Duodenal mucosa (tissue), 2 donors: ENCODE data around the gene SCG2.
A peak's percentile ranks its signal among the peaks of the same experiment; 100 is the strongest.

Source experiments
- H3K27ac ChIP-seq: one replicate; pipeline ENCODE4 v1.7.0; 2013; ENCODE audit warnings: low read depth, low read length
- H3K27me3 ChIP-seq, 2 donors: one replicate each; pipeline ENCODE4 v1.7.0; 2013; ENCODE audit warnings: low read length in 2 of 2, control low read depth in 1 of 2; ENCODE audit not compliant: insufficient read depth in 2 of 2, control insufficient read depth in 1 of 2
- H3K36me3 ChIP-seq, 2 donors: one replicate each; pipeline ENCODE4 v1.7.0; 2013; ENCODE audit warnings: low read length in 2 of 2, control low read depth in 1 of 2; ENCODE audit not compliant: insufficient read depth in 2 of 2, control insufficient read depth in 1 of 2
- H3K4me1 ChIP-seq, 2 donors: one replicate each; pipeline ENCODE4 v1.7.0; 2013; ENCODE audit warnings: low read length in 2 of 2, control low read depth in 1 of 2; ENCODE audit not compliant: insufficient read depth in 2 of 2, control insufficient read depth in 1 of 2
- H3K4me3 ChIP-seq, 2 donors: one replicate each; pipeline ENCODE4 v1.7.0; 2013; ENCODE audit warnings: low read length in 2 of 2, low read depth in 1 of 2
- H3K9ac ChIP-seq, 2 donors: one replicate each; pipeline ENCODE4 v1.7.0; 2013; ENCODE audit warnings: low read length in 2 of 2, low read depth in 1 of 2
- H3K9me3 ChIP-seq, 2 donors: one replicate each; pipeline ENCODE4 v1.7.0; 2013; ENCODE audit warnings: low read length in 2 of 2, control low read depth in 1 of 2; ENCODE audit not compliant: control insufficient read depth in 1 of 2

SCG2 gene

GRCh38 chr2:223582001-223582400 is 20.2 kb downstream of the SCG2 start:
- Histone ChIP-seq H3K4me1 (no peaks in the 10 kb centered on the region), H3K27me3 (no peaks in the 10 kb centered on the region), H3K27ac (no peak overlapping the region), H3K9ac (no peak overlapping the region), H3K4me3 (no peak overlapping the region), H3K9me3 (no peaks in the 10 kb centered on the region), H3K36me3 (no peaks in the 10 kb centered on the region)

- Histone ChIP-seq H3K9me3 (no peaks in the 10 kb centered on the region), H3K27ac (no peak overlapping the region), H3K4me1 (no peaks in the 10 kb centered on the region), H3K27me3 (no peaks in the 10 kb centered on the region), H3K36me3 (no peaks in the 10 kb centered on the region), H3K9ac (no peak overlapping the region), H3K4me3 (peak overlapping the region in 1 of 2 donors; percentile 6)
These were observed 21.2 kb downstream of the SCG2 start for GRCh38 chr2:223580951-223581350.

- H3K9ac ChIP-seq, result no peak overlapping the region
- no peaks in the 10 kb centered on the region for H3K4me1 ChIP-seq
- H3K4me3 ChIP-seq, result no peak overlapping the region
- no peaks in the 10 kb centered on the region for H3K9me3 ChIP-seq
- H3K27me3 ChIP-seq, result no peaks in the 10 kb centered on the region
- no peak overlapping the region for H3K27ac ChIP-seq
- H3K36me3 ChIP-seq, result no peaks in the 10 kb centered on the region
These were observed 23.3 kb downstream of the SCG2 start for GRCh38 chr2:223578846-223579245.

- H3K4me3 ChIP-seq, result no peak overlapping the region
- H3K9me3 ChIP-seq, result no peaks in the 10 kb centered on the region
- H3K27ac ChIP-seq, result no peak overlapping the region
- no peaks in the 10 kb centered on the region for H3K4me1 ChIP-seq
- H3K36me3 ChIP-seq, result no peaks in the 10 kb centered on the region
- H3K9ac ChIP-seq, result no peak overlapping the region
- H3K27me3 ChIP-seq, result no peaks in the 10 kb centered on the region
These were observed 25.3 kb downstream of the SCG2 start for GRCh38 chr2:223576873-223577272.

GRCh38 chr2:223570784-223571183 is 31.4 kb downstream of the SCG2 start:
- H3K27ac ChIP-seq, result no peak overlapping the region
- H3K9ac ChIP-seq, result no peak overlapping the region
- no peaks in the 10 kb centered on the region for H3K9me3 ChIP-seq
- no peak overlapping the region for H3K4me3 ChIP-seq
- peaks cover 0 to 4% of the 10 kb centered on the region in 2 donors for H3K4me1 ChIP-seq
- no peaks in the 10 kb centered on the region for H3K36me3 ChIP-seq
- H3K27me3 ChIP-seq, result no peaks in the 10 kb centered on the region

GRCh38 chr2:223566396-223566795 is 35.8 kb downstream of the SCG2 start:
- Histone ChIP-seq H3K27ac (no peak overlapping the region), H3K27me3 (no peaks in the 10 kb centered on the region), H3K4me1 (peaks cover 0 to 4% of the 10 kb centered on the region in 2 donors), H3K4me3 (no peak overlapping the region), H3K36me3 (no peaks in the 10 kb centered on the region), H3K9ac (no peak overlapping the region), H3K9me3 (no peaks in the 10 kb centered on the region)

GRCh38 chr2:223563462-223563861 is 38.7 kb downstream of the SCG2 start:
- Histone ChIP-seq H3K27ac (no peak overlapping the region), H3K36me3 (no peaks in the 10 kb centered on the region), H3K4me3 (no peak overlapping the region), H3K27me3 (no peaks in the 10 kb centered on the region), H3K9ac (no peak overlapping the region), H3K9me3 (no peaks in the 10 kb centered on the region), H3K4me1 (no peaks in the 10 kb centered on the region)

GRCh38 chr2:223562078-223562477 is 40.1 kb downstream of the SCG2 start:
- Histone ChIP-seq H3K9me3 (no peaks in the 10 kb centered on the region), H3K4me1 (no peaks in the 10 kb centered on the region), H3K9ac (no peak overlapping the region), H3K27ac (no peak overlapping the region), H3K36me3 (no peaks in the 10 kb centered on the region), H3K27me3 (no peaks in the 10 kb centered on the region), H3K4me3 (no peak overlapping the region)

GRCh38 chr2:223560749-223561435 is 41.3 kb downstream of the SCG2 start:
- Histone ChIP-seq H3K4me1 (no peaks in the 10 kb centered on the region), H3K27me3 (no peaks in the 10 kb centered on the region), H3K9me3 (no peaks in the 10 kb centered on the region), H3K9ac (no peak overlapping the region), H3K36me3 (no peaks in the 10 kb centered on the region), H3K27ac (no peak overlapping the region), H3K4me3 (no peak overlapping the region)

GRCh38 chr2:223558970-223559369 is 43.2 kb downstream of the SCG2 start:
- H3K27ac ChIP-seq, result no peak overlapping the region
- H3K9ac ChIP-seq, result no peak overlapping the region
- H3K36me3 ChIP-seq, result no peaks in the 10 kb centered on the region
- no peak overlapping the region for H3K4me3 ChIP-seq
- H3K9me3 ChIP-seq, result no peaks in the 10 kb centered on the region
- H3K4me1 ChIP-seq, result no peaks in the 10 kb centered on the region
- no peaks in the 10 kb centered on the region for H3K27me3 ChIP-seq

GRCh38 chr2:223554923-223555322 is 47.2 kb downstream of the SCG2 start:
- no peak overlapping the region for H3K4me3 ChIP-seq
- H3K4me1 ChIP-seq, result no peaks in the 10 kb centered on the region
- no peaks in the 10 kb centered on the region for H3K9me3 ChIP-seq
- no peaks in the 10 kb centered on the region for H3K27me3 ChIP-seq
- no peak overlapping the region for H3K9ac ChIP-seq
- H3K27ac ChIP-seq, result no peak overlapping the region
- H3K36me3 ChIP-seq, result no peaks in the 10 kb centered on the region
